Measurements from ENCODE around the gene FKBP2.

GRCh38 chr11:64287676-64288352, 46.9 kb downstream of the FKBP2 start:
- no peak for TF ChIP-seq CTCF (IDR thresholded peaks at IDR 0.05; ENCODE audit: insufficient read depth, low read depth, low read length)
- TF ChIP-seq EZH2 (IDR thresholded peaks at IDR 0.05; ENCODE audit: insufficient read depth, low read length): no peak
